ENCODE data around the gene PROM2.

Gene PROM2

GRCh38 chr2:95311815-95312542, 37.7 kb downstream of the PROM2 start:
- DNase-seq (ENCODE audit: low read depth): no peak
- Histone ChIP-seq H3K9ac (ENCODE audit: low read length) (no peak overlapping the region), H3K9me3 (ENCODE audit: control insufficient read depth, low read length) (no peaks in the 10 kb centered on the region), H3K27me3 (replicated peaks; ENCODE audit: control insufficient read depth, insufficient read depth, low read length) (peaks cover 51% of the 10 kb centered on the region), H3K4me3 (ENCODE audit: low read length) (no peak overlapping the region), H3K36me3 (ENCODE audit: control insufficient read depth, insufficient read depth, low read length, severe bottlenecking) (no peaks in the 10 kb centered on the region), H3K4me1 (ENCODE audit: control insufficient read depth, insufficient read depth, low read length) (peaks cover 11% of the 10 kb centered on the region)

- Histone ChIP-seq H3K9me3 (ENCODE audit: control insufficient read depth, low read length) (no peaks in the 10 kb centered on the region), H3K9ac (ENCODE audit: low read length) (no peak overlapping the region), H3K4me3 (ENCODE audit: low read length) (no peak overlapping the region), H3K4me1 (ENCODE audit: control insufficient read depth, insufficient read depth, low read length) (peaks cover 12% of the 10 kb centered on the region), H3K36me3 (ENCODE audit: control insufficient read depth, insufficient read depth, low read length, severe bottlenecking) (no peaks in the 10 kb centered on the region), H3K27me3 (replicated peaks; ENCODE audit: control insufficient read depth, insufficient read depth, low read length) (peaks cover 51% of the 10 kb centered on the region)
- no peak for DNase-seq (ENCODE audit: low read depth)
These were observed 38.4 kb downstream of the PROM2 start for GRCh38 chr2:95312543-95313201.

GRCh38 chr2:95313296-95314131, 39.3 kb downstream of the PROM2 start:
- Histone ChIP-seq H3K9ac (ENCODE audit: low read length) (no peak overlapping the region), H3K27me3 (replicated peaks; ENCODE audit: control insufficient read depth, insufficient read depth, low read length) (peaks cover 51% of the 10 kb centered on the region), H3K4me3 (ENCODE audit: low read length) (no peak overlapping the region), H3K9me3 (ENCODE audit: control insufficient read depth, low read length) (no peaks in the 10 kb centered on the region), H3K36me3 (ENCODE audit: control insufficient read depth, insufficient read depth, low read length, severe bottlenecking) (no peaks in the 10 kb centered on the region), H3K4me1 (ENCODE audit: control insufficient read depth, insufficient read depth, low read length) (peaks cover 12% of the 10 kb centered on the region)
- no peak for DNase-seq (ENCODE audit: low read depth)

- H3K4me3 ChIP-seq (ENCODE audit: low read length): no peak overlapping the region
- H3K9ac ChIP-seq (ENCODE audit: low read length): no peak overlapping the region
- no peaks in the 10 kb centered on the region for H3K9me3 ChIP-seq (ENCODE audit: control insufficient read depth, low read length)
- H3K27me3 ChIP-seq (replicated peaks; ENCODE audit: control insufficient read depth, insufficient read depth, low read length): peaks cover 55% of the 10 kb centered on the region
- H3K36me3 ChIP-seq (ENCODE audit: control insufficient read depth, insufficient read depth, low read length, severe bottlenecking): no peaks in the 10 kb centered on the region
- DNase-seq (ENCODE audit: low read depth): no peak
- H3K4me1 ChIP-seq (ENCODE audit: control insufficient read depth, insufficient read depth, low read length): peaks cover 12% of the 10 kb centered on the region
These were observed 40.3 kb downstream of the PROM2 start for GRCh38 chr2:95314598-95314963.

- no peak overlapping the region for H3K4me3 ChIP-seq (ENCODE audit: low read length)
- H3K36me3 ChIP-seq (ENCODE audit: control insufficient read depth, insufficient read depth, low read length, severe bottlenecking): no peaks in the 10 kb centered on the region
- H3K9ac ChIP-seq (ENCODE audit: low read length): no peak overlapping the region
- peaks cover 12% of the 10 kb centered on the region for H3K4me1 ChIP-seq (ENCODE audit: control insufficient read depth, insufficient read depth, low read length)
- DNase-seq (ENCODE audit: low read depth): peak; percentile 42
- H3K27me3 ChIP-seq (replicated peaks; ENCODE audit: control insufficient read depth, insufficient read depth, low read length): peaks cover 55% of the 10 kb centered on the region
- no peaks in the 10 kb centered on the region for H3K9me3 ChIP-seq (ENCODE audit: control insufficient read depth, low read length)
These were observed 40.8 kb downstream of the PROM2 start for GRCh38 chr2:95314964-95315611.

- no peak overlapping the region for H3K4me3 ChIP-seq (ENCODE audit: low read length)
These were observed 41.7 kb downstream of the PROM2 start for GRCh38 chr2:95315801-95316411.

GRCh38 chr2:95316466-95317122, 42.3 kb downstream of the PROM2 start:
- Histone ChIP-seq H3K9ac (ENCODE audit: low read length) (no peak overlapping the region), H3K27me3 (replicated peaks; ENCODE audit: control insufficient read depth, insufficient read depth, low read length) (peaks cover 47% of the 10 kb centered on the region), H3K9me3 (ENCODE audit: control insufficient read depth, low read length) (no peaks in the 10 kb centered on the region), H3K4me1 (ENCODE audit: control insufficient read depth, insufficient read depth, low read length) (peaks cover 12% of the 10 kb centered on the region), H3K4me3 (ENCODE audit: low read length) (no peak overlapping the region), H3K36me3 (ENCODE audit: control insufficient read depth, insufficient read depth, low read length, severe bottlenecking) (no peaks in the 10 kb centered on the region)
- peak; percentile 53 for DNase-seq (ENCODE audit: low read depth)

More at GRCh38 chr2:95315801-95316411, 41.7 kb downstream of the PROM2 start:
- Histone ChIP-seq H3K9ac (ENCODE audit: low read length) (no peak overlapping the region), H3K9me3 (ENCODE audit: control insufficient read depth, low read length) (no peaks in the 10 kb centered on the region), H3K4me1 (ENCODE audit: control insufficient read depth, insufficient read depth, low read length) (peaks cover 12% of the 10 kb centered on the region), H3K36me3 (ENCODE audit: control insufficient read depth, insufficient read depth, low read length, severe bottlenecking) (no peaks in the 10 kb centered on the region), H3K27me3 (replicated peaks; ENCODE audit: control insufficient read depth, insufficient read depth, low read length) (peaks cover 50% of the 10 kb centered on the region)
- DNase-seq (ENCODE audit: low read depth): peak; percentile 51

GRCh38 chr2:95317123-95317500, 42.9 kb downstream of the PROM2 start:
- DNase-seq (ENCODE audit: low read depth): no peak
- peaks cover 12% of the 10 kb centered on the region for H3K4me1 ChIP-seq (ENCODE audit: control insufficient read depth, insufficient read depth, low read length)
- H3K4me3 ChIP-seq (ENCODE audit: low read length): no peak overlapping the region
- H3K9me3 ChIP-seq (ENCODE audit: control insufficient read depth, low read length): no peaks in the 10 kb centered on the region
- no peak overlapping the region for H3K9ac ChIP-seq (ENCODE audit: low read length)
- H3K27me3 ChIP-seq (replicated peaks; ENCODE audit: control insufficient read depth, insufficient read depth, low read length): peaks cover 47% of the 10 kb centered on the region
- H3K36me3 ChIP-seq (ENCODE audit: control insufficient read depth, insufficient read depth, low read length, severe bottlenecking): no peaks in the 10 kb centered on the region

- H3K36me3 ChIP-seq (ENCODE audit: control insufficient read depth, insufficient read depth, low read length, severe bottlenecking): no peaks in the 10 kb centered on the region
- no peak for DNase-seq (ENCODE audit: low read depth)
- peaks cover 12% of the 10 kb centered on the region for H3K4me1 ChIP-seq (ENCODE audit: control insufficient read depth, insufficient read depth, low read length)
- H3K4me3 ChIP-seq (ENCODE audit: low read length): no peak overlapping the region
- no peaks in the 10 kb centered on the region for H3K9me3 ChIP-seq (ENCODE audit: control insufficient read depth, low read length)
- peaks cover 44% of the 10 kb centered on the region for H3K27me3 ChIP-seq (replicated peaks; ENCODE audit: control insufficient read depth, insufficient read depth, low read length)
- no peak overlapping the region for H3K9ac ChIP-seq (ENCODE audit: low read length)
These were observed 43.6 kb downstream of the PROM2 start for GRCh38 chr2:95317665-95318425.
